Muscle layer of colon (tissue), 2 donors: ENCODE measurements around the gene TGFBR2.

ENCODE experiments used
- H3K27ac ChIP-seq: one replicate; pipeline ENCODE4 v1.7.0; 2013; ENCODE audit warnings: low read depth, mild to moderate bottlenecking, low read length, moderate library complexity
- H3K27me3 ChIP-seq, 2 donors: one replicate each; pipeline ENCODE4 v1.7.0; 2013; ENCODE audit warnings: low read length in 2 of 2, mild to moderate bottlenecking in 2 of 2; ENCODE audit not compliant: insufficient read depth in 2 of 2, control insufficient read depth in 1 of 2
- H3K36me3 ChIP-seq: one replicate; pipeline ENCODE4 v1.7.0; 2013; ENCODE audit warnings: mild to moderate bottlenecking, low read length; ENCODE audit not compliant: insufficient read depth
- H3K4me1 ChIP-seq: one replicate; pipeline ENCODE4 v1.7.0; 2013; ENCODE audit warnings: mild to moderate bottlenecking, low read length; ENCODE audit not compliant: insufficient read depth
- H3K4me3 ChIP-seq, 2 donors: one replicate each; pipeline ENCODE4 v1.7.0; 2013; ENCODE audit warnings: low read length in 2 of 2, low read depth in 1 of 2, mild to moderate bottlenecking in 1 of 2, moderate library complexity in 1 of 2
- H3K9ac ChIP-seq: one replicate; pipeline ENCODE4 v1.7.0; 2013; ENCODE audit warnings: low read length
- H3K9me3 ChIP-seq: one replicate; pipeline ENCODE4 v1.7.0; 2013; ENCODE audit warnings: mild to moderate bottlenecking, low read length
- donor health status: abdominal sarcoma.
- donor health status: Adenocarcinoma of cecum.

TGFBR2 gene

GRCh38 chr3:30643763-30644462 lies 37.5 kb downstream of the TGFBR2 start:
- no peaks in the 10 kb centered on the region for H3K9me3 ChIP-seq
- no peak overlapping the region for H3K4me3 ChIP-seq
- no peaks in the 10 kb centered on the region for H3K27me3 ChIP-seq
- peaks cover 34% of the 10 kb centered on the region for H3K36me3 ChIP-seq
- peaks cover 64% of the 10 kb centered on the region for H3K4me1 ChIP-seq
- H3K27ac ChIP-seq, result peak overlapping the region; percentile 48
- H3K9ac ChIP-seq, result no peak overlapping the region

- no peaks in the 10 kb centered on the region for H3K9me3 ChIP-seq
- H3K36me3 ChIP-seq, result peaks cover 35% of the 10 kb centered on the region
- H3K27ac ChIP-seq, result peak overlapping the region; percentile 48
- no peak overlapping the region for H3K9ac ChIP-seq
- peaks cover 64% of the 10 kb centered on the region for H3K4me1 ChIP-seq
- H3K4me3 ChIP-seq, result no peak overlapping the region
- no peaks in the 10 kb centered on the region for H3K27me3 ChIP-seq
Observed at GRCh38 chr3:30644615-30645014, 38.2 kb downstream of the TGFBR2 start.

- H3K27me3 ChIP-seq, result no peaks in the 10 kb centered on the region
- no peak overlapping the region for H3K27ac ChIP-seq
- H3K9ac ChIP-seq, result no peak overlapping the region
- H3K4me1 ChIP-seq, result peaks cover 64% of the 10 kb centered on the region
- H3K9me3 ChIP-seq, result no peaks in the 10 kb centered on the region
- no peak overlapping the region for H3K4me3 ChIP-seq
- H3K36me3 ChIP-seq, result peaks cover 38% of the 10 kb centered on the region
Observed at GRCh38 chr3:30645077-30645476, 38.7 kb downstream of the TGFBR2 start.

- H3K4me3 ChIP-seq, result no peak overlapping the region
- no peak overlapping the region for H3K27ac ChIP-seq
- H3K4me1 ChIP-seq, result peaks cover 67% of the 10 kb centered on the region
- no peaks in the 10 kb centered on the region for H3K9me3 ChIP-seq
- no peak overlapping the region for H3K9ac ChIP-seq
- no peaks in the 10 kb centered on the region for H3K27me3 ChIP-seq
- peaks cover 50% of the 10 kb centered on the region for H3K36me3 ChIP-seq
Observed at GRCh38 chr3:30646181-30646876, 39.9 kb downstream of the TGFBR2 start.

- Histone ChIP-seq H3K36me3 (peaks cover 56% of the 10 kb centered on the region), H3K4me1 (peaks cover 58% of the 10 kb centered on the region), H3K4me3 (no peak overlapping the region), H3K9me3 (no peaks in the 10 kb centered on the region), H3K9ac (no peak overlapping the region), H3K27me3 (no peaks in the 10 kb centered on the region), H3K27ac (no peak overlapping the region)
Observed at GRCh38 chr3:30646961-30647752, 40.8 kb downstream of the TGFBR2 start.

- peaks cover 70% of the 10 kb centered on the region for H3K36me3 ChIP-seq
- H3K9ac ChIP-seq, result no peak overlapping the region
- H3K27me3 ChIP-seq, result no peaks in the 10 kb centered on the region
- peak overlapping the region; percentile 6 for H3K27ac ChIP-seq
- H3K4me1 ChIP-seq, result peaks cover 42% of the 10 kb centered on the region
- no peak overlapping the region for H3K4me3 ChIP-seq
- H3K9me3 ChIP-seq, result no peaks in the 10 kb centered on the region
Observed at GRCh38 chr3:30648670-30649357, 42.4 kb downstream of the TGFBR2 start.

GRCh38 chr3:30649572-30650318 lies 43.3 kb downstream of the TGFBR2 start:
- Histone ChIP-seq H3K9me3 (no peaks in the 10 kb centered on the region), H3K36me3 (peaks cover 78% of the 10 kb centered on the region), H3K27ac (peak overlapping the region; percentile 6), H3K27me3 (no peaks in the 10 kb centered on the region), H3K4me3 (no peak overlapping the region), H3K9ac (no peak overlapping the region), H3K4me1 (peaks cover 41% of the 10 kb centered on the region)

- Histone ChIP-seq H3K36me3 (peaks cover 78% of the 10 kb centered on the region), H3K4me3 (no peak overlapping the region), H3K27me3 (no peaks in the 10 kb centered on the region), H3K4me1 (peaks cover 42% of the 10 kb centered on the region), H3K27ac (no peak overlapping the region), H3K9me3 (no peaks in the 10 kb centered on the region), H3K9ac (no peak overlapping the region)
Observed at GRCh38 chr3:30650348-30650995, 44.1 kb downstream of the TGFBR2 start.

- Histone ChIP-seq H3K27me3 (no peaks in the 10 kb centered on the region), H3K9ac (no peak overlapping the region), H3K9me3 (no peaks in the 10 kb centered on the region), H3K4me1 (peaks cover 68% of the 10 kb centered on the region), H3K4me3 (no peak overlapping the region), H3K27ac (no peak overlapping the region), H3K36me3 (peaks cover 73% of the 10 kb centered on the region)
Observed at GRCh38 chr3:30654269-30654668, 47.9 kb downstream of the TGFBR2 start.

- no peak overlapping the region for H3K27ac ChIP-seq
- H3K36me3 ChIP-seq, result peaks cover 67% of the 10 kb centered on the region
- no peak overlapping the region for H3K4me3 ChIP-seq
- no peaks in the 10 kb centered on the region for H3K9me3 ChIP-seq
- H3K4me1 ChIP-seq, result peaks cover 63% of the 10 kb centered on the region
- H3K9ac ChIP-seq, result no peak overlapping the region
- no peaks in the 10 kb centered on the region for H3K27me3 ChIP-seq
Observed at GRCh38 chr3:30655187-30655812, 48.9 kb downstream of the TGFBR2 start.
